Right ventricle myocardium superior (tissue), 1 donor: Measurements from ENCODE around the gene PEAK1. TPM values are rescaled to one million over a fixed set of nuclear protein-coding genes. Genes with fewer than 3 reads are reported as not detected.
"Not testable (repeated sequence)": the region's sequence is repeated elsewhere in the genome, so short reads cannot be mapped to it uniquely, and the experiment has no call there.

Experiments
- ATAC-seq: fragments of 200-7000 bp; cut with Tn5 transposase; one replicate; pipeline ENCODE4 v1.9.1; 2020; ENCODE audit warnings: mild to moderate bottlenecking; ENCODE audit not compliant: poor library complexity
- DNase-seq: peaks from one replicate; pipeline ENCODE4 v3.0.0-alpha.2; 2020
- intact Hi-C: fragments of 100-400 bp; cut with DNase I; formaldehyde crosslinking; loops from one replicate; pipeline ENCODE4 v1.11.2; 2022
- total RNA-seq: library from RNA; stranded (reverse); fragmentation: NEBNext Ultra II Directional; extraction: Animal tissue kit (Norgen Biotek cat#: 25700); gene quantifications from one replicate; pipeline ENCODE4 v1.2.1, GENCODE V29; 2021
- donor health status: DM: no; HTN: yes; CAD: no; lungs with severe emphysema.

The PEAK1 gene
- total RNA-seq, 1 donor from 2014 or later, result 59.9 TPM

DNA sequence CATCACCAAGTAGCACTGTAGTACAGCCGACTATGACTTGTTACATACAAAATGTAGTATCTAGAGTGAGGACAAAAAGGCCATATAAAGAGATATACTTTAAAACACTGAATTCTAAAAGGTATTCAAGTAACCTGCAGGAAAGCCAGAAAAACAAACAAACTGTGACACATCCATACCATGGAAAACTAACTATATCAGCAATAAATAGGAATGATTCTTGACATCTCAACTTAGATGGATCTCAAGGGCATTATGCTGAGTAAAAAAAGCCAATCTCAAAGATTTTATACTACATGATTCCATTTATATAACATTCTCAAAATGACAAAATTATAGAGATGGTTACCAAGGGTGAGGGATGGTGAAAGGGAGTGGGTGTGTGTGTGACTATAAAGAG, 143.0 kb downstream of the PEAK1 start:
- DNase-seq (no peak), ATAC-seq (no peak)
- intact Hi-C loops, result no loop called here

DNA sequence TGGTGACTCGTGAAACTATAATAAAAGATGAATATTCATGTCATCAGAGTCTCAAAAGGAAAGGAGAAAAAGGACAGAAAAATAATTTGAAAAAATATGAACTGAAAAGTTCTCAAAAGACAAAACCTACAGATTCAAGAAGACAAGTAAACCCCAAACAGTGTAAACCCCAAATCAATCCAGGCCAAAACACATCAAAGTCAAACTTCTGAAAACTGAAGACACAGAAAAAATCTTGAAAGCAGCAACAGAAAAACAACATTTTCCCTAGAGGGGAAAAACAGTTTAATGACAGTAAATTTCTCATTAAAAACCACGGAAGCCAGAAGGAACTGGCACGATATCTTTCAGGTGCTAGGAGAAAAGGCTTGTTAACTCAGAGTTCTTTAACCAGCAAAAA, 143.8 kb downstream of the PEAK1 start:
- intact Hi-C loops, result no loop called here
- ATAC-seq (no peak), DNase-seq (no peak)

DNA sequence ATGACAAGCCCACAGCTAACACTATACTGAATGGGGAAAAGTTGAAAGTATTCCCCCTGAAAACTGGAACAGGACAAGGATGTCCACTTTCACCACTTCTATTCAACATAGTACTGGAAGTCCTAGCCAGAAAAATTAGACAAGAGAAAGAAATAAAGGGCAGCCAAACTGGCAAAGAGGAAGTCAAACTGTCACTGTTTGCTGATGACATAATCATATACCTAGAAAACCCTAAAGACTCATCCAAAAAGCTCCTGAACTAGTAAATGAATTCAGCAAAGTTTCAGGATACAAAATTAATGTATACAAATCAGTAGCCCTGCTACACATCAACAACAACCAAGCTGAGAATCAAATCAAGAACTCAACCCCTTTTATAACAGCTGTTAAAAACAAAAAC, 146.8 kb downstream of the PEAK1 start:
- intact Hi-C loops, ATAC-seq, DNase-seq: not testable (repeated sequence)

DNA sequence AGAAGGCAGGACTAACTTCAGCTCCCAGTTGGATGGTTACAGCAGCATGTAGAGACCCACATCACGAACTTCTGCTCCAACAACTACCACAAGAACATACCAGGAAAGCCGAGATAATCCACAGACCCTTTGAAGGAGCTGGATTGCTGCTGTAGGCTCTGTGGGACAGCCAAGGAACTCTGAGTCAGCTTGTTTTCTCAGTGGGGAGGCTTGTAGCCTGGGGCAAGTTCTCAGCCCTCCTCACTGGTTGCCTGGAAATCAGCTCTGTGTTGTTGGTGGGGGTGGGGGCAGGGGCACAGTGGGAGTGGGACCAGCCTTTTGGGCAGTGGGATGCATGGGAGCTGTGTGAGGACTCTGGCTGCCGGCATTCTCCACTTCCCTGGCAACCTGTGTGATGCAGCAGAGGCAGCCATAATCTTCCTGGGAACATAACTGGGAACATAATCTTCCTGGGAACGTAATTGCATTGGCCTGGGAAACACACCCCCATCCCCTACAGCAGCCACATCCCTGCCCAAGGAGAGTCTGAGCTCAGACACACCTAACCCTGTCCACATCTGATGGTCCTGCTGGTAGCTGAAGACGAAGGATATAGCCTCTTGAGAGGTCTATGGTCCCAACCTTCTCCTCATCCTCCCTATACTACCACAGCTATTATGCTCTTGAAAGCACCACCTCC, 153.1 kb downstream of the PEAK1 start:
- ATAC-seq (no peak), DNase-seq (no peak)
- intact Hi-C loops, result no loop called here

DNA sequence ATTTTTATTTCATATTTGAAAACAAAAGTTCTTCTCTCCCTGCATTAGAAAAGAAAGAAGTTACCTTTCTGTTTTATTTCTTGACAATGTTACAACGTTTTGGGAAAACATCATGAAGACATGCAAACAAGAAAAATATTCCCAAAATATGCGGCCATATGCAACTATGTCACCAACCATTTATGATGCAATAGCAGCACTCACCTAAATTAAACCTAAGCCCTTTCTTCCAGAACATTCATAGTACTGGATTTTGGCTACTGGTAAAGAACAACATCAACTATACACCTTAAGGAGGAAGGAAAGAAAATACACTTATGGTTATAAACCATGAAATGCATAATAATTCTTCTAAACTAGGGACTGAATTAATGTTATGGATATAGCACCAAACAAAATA, 164.5 kb downstream of the PEAK1 start:
- intact Hi-C loops, result no loop called here
- DNase-seq (no peak), ATAC-seq (no peak)

DNA sequence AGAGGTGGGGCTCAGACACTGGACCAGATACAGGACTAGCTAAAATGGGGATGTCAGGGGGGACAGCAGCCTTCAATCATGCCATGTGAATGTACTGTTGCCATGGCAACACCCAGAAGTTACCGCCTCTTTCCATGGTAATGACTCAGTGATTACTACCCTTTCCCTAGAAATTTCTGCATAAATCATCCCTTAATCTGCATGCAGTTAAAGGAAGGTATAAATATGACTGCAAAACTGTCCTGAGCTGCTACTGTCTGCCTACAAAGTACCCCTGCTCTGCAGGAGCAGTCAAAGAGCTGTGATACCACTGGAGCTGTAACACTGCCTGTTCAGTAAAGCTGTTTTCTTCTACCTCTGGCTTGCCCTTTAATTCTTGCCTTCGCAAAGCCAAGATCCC, 168.2 kb downstream of the PEAK1 start:
- DNase-seq (no peak), ATAC-seq (no peak)
- intact Hi-C loops, result no loop called here

DNA sequence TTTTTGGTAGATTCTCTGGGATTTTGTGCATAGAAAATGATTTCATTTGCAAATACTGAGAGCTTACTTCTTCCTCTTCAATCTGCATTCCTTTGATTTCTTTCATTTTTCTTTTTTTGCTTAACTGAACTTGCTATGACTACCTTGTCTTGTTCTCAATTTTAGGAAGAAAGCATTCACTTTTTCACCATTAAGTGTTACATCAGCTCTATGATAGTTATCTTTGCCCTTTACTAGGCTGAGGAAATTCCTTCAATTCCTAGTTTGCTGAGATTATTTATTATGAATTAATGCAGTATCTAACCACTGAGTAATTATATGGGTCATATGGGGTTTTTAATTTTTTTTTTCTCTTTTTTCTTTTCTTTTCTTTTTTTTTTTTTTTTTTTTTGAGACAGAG, 172.8 kb downstream of the PEAK1 start:
- DNase-seq (no peak), ATAC-seq (no peak)
- intact Hi-C loops, result no loop called here

DNA sequence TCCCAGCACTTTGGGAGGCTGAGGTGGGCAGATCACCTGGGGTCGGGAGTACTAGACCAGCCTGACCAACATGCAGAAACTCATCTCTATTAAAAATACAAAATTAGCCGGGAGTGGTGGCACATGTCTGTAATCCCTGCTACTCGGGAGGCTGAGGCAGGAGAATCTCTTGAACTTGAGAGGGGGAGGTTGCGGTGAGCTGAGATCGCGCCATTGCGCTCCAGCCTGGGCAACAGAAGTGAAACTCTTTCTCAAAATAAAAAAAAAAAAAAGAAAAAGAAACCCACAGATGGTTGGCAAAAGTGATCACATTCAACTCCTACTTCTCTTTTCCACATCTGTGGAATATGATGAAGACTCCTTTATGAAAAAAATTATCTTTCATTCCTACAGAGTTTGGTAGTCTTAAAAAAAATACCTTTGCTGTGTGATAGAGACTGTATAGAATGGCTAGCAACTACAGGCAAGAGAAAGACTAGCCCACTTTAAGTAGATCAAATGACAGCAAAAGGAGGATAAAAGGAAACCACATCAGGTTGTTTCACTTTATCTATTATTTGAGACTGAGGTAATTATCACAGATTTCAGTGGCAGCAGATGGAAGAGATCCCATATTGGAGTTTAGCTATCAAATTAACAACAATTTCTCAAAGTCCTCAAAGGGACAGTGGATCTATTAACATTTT, 176.0 kb downstream of the PEAK1 start:
- DNase-seq, result peak; percentile 39
- intact Hi-C loops, result no loop called here
- no peak for ATAC-seq

DNA sequence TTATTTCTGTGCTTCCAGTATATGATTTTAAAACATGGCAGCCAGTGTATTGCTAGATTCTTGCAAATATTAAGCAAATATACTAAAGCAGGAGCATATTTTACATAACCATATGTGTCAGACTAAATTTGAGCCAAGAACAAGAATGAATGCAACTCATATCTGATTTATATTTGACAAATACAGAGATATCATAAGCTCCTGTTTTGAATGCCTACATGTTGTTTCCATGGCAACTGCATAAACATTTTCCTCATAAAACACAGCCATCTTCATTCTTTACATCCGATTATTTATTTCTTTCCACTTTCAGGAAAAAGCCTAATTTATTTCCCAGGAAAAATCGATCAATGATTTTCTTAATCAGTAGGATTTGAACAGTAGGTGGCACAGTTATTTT, 176.8 kb downstream of the PEAK1 start:
- ATAC-seq (no peak), DNase-seq (no peak)
- intact Hi-C loops, result no loop called here

DNA sequence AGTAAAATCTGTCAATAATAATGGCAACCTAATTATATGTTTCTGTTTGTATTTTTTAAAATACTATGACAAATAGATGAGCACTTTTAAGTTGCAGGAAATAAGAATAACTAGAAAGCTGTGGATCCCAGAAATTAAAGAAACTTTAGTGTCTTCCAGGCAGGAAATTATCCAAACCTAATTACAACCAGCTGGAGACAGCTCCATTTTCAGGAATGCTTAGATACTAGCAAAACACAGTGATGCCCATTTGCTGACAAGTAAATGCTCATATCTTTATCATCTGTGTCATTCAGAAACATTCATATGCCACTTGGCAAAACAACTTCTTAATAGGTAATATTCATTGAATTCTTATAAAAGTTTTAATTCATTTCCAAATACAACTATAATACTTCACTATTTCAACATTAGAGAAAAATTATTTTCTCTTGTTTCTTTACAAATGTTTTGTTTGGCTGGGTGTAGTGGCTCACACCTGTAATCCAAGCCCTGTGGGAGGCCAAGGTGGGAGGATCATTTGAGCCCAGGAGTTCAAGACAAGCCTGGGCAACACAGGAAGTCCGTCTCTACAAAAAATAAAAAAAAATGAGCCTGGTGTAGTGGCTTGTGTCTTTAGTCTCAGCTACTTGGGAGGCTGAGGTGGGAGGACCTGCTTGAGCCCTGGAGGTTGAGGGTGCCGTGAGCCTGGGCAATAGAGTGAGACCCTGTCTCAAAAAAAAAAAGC, 179.9 kb downstream of the PEAK1 start:
- no peak for DNase-seq
- ATAC-seq, result no peak
- intact Hi-C loops, result no loop called here

DNA sequence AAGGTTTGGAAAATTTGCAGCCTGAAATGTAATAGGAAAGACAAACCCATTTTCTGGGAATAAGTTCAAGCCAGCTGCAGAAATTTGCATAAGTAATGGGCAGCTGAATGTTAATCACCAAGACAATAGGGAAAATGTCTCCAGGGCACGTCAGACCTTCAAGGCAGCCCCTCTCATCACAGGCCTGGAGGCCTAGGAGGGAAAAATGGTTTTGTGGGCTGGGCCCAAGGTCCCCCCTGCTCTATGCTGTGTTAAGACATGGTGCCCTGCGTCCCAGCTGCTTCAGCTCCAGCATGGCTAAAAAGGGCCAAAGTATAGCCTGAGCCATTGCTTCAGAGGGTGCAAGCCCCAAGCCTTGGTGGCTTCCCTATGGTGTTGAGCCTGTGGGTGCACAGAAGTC, 184.3 kb downstream of the PEAK1 start:
- DNase-seq, result no peak
- intact Hi-C loops, result no loop called here
- no peak for ATAC-seq

DNA sequence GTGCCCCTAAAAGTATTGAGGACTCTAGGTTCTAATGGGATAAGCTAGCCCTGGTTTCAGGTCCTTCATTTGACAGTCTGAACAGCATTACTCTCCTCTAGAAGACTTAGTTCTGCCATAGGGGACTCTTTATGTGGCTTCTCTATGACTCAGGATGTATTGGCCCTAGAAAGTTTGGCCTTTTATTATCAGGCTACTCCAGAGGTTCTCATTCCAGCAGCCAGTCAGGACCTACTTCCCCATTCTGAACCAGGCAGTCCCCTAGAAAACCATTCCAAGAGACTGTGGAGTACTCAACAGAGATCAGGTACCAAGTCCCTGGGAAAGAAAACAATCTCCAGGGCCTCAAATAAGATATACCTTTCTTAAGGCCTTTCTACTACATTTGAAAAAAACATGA, 191.1 kb downstream of the PEAK1 start:
- intact Hi-C loops, result no loop called here
- DNase-seq, result no peak
- no peak for ATAC-seq

DNA sequence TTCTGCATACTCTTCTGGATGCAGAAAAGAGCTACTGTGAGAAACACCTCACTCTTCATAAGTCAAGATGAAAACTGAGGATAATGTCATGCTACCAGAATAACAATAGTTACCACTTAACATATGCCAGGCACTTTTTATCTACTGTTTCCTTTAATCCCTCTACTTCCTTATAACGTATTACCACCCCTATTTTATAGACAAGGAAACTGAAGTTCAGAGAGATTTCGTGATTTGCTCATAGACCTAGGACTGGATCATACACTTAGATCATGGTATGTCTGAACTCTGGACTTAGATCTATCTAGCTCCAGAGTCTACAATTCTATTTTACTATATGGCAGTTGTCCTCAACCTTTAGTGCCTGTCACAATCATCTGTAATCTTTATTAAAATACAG, 193.3 kb downstream of the PEAK1 start:
- intact Hi-C loops, result no loop called here
- no peak for ATAC-seq
- no peak for DNase-seq

DNA sequence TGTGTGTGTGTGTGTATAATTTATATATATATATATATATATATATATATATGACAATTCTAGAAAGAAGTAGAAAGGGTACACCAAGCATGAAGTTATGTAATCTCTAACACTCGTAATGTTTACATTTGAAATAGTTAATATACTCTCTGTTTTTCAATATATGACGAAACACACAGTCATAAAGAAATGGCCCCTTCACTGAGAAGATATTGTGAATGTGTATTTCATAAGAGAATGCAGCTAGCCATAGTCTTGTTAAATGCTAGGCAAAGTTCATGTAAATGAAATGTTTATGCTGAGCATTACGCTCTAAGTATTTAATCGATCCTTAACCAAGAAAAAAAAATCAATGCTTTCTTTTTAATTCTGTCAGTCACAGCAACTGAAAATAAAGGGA, 194.3 kb downstream of the PEAK1 start:
- no peak for DNase-seq
- no peak for ATAC-seq
- intact Hi-C loops, result no loop called here

DNA sequence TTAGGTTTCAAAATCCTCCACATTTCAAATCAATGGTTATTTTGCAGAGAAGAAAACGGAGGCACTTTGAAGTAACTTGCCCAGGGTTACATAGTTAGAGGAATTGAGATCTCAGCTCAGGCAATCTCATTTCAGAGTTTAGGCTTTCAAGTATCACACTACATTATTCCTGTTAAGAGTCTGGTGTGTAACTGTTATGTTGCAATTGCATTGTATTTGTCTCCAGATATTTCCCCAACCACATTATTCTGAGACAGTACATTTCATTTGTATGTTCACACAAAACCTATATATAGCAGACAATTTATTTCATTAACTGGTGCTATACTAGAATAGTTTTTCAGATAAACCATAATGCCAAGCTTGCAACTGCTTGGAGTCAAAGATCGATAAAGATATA, 194.8 kb downstream of the PEAK1 start:
- DNase-seq (no peak), ATAC-seq (no peak)
- intact Hi-C loops, result no loop called here

DNA sequence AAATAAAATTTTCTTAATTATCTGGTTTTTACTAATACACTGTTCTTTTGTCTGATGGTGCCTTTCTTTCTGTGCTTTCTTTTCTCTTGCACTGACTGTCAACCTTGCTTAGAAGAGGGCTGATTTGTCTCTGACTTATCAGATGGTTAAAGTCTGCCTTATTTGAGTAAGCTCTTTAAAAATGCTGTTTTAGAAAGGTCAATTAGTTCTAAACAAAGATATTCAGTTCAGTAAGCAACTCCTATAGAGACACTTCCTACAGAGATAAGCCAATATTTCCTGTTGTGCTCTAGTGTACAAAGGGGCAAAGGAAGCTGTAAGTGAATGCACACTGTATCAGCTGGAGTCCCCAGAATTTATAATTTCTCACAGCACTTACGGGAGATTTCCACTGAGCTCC, 195.6 kb downstream of the PEAK1 start:
- intact Hi-C loops, result no loop called here
- no peak for ATAC-seq
- no peak for DNase-seq

DNA sequence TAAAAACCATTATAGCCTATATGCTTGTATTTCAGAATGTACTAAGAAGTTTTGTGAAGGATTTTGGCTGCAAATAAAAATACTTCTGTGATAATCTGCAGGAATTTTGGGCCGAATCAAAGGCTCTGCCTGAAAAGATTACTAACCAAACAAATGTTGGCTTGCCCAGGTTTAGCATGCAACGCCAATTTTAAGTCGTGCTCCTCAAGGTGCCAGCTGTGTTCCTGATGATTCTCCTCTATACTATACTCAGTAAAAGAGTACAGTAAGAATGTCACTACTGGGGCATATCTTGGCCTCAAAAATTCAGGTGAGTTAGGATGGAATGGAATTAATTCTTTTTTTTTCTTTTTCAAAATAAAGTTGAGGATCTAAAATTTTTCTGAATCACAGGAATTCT, 198.2 kb downstream of the PEAK1 start:
- intact Hi-C loops, result no loop called here
- no peak for DNase-seq
- no peak for ATAC-seq

DNA sequence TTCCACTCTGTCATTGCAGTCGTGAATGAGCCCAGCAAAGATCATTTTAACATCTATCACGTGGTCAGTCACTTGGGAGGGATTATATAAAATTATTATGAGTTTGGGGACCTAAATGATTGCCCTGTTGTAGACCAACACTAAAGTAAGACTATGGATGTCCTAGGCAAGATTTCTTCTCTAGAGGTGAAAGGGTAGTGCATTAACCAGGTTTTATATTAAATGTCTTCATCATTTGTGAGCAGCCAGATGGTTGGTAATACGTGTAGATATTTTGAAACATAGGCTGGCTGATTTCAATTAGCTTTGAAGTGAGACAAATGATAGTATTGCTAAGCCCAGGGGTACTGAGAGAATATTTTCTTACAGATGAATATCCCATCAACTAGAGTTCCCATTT, 198.7 kb downstream of the PEAK1 start:
- DNase-seq, result no peak
- intact Hi-C loops, result no loop called here
- ATAC-seq, result no peak

DNA sequence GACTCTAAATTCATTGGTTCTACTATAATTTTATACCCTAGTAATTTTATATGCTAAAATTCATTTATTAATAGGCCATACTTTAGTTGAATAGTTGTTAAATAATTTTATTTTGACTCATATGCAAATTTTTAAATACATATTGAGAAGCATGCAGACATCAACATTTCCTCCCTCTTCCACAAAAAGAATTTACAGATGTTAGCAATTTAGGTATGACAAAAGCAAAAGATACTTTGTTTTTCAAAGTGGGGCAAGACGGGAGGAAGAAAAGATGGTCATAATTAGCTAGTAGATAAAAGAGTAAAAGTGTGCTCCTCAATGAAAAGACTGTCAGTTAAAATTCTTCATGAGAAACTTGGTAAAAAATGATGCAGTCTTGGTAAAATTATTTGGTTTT, 200.1 kb downstream of the PEAK1 start:
- DNase-seq (no peak), ATAC-seq (no peak)
- intact Hi-C loops, result no loop called here

DNA sequence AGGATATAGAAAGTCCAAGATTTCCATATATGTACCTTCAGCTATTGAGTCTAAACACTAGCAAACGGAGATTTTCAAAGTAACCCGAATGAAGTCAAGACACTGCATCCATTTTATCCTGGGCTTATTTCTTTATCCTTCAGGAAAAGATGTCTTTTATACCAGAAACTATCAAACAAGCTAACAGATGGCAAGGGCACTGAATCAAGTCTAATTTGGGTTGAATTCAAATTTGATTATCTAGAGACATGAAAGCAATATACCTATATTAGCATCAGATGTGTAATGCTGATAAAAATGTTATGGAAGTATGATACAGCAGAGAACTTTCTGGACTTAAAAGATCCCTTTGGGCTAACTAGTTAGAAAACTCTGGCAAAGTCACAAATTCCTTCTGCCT, 210.7 kb downstream of the PEAK1 start:
- DNase-seq, result no peak
- ATAC-seq, result no peak
- intact Hi-C loops, result no loop called here
